Posterior vena cava (tissue), 2 donors: Measurements from ENCODE around the gene ARHGAP40. TPM values are rescaled to one million over a fixed set of nuclear protein-coding genes. Genes with fewer than 3 reads are reported as not detected.

Experiments
- DNase-seq: peaks from one replicate; pipeline ENCODE4 v3.0.0-alpha.2; 2020; ENCODE audit warnings: low spot score
- intact Hi-C, 2 donors: fragments of 100-400 bp; cut with DNase I; formaldehyde crosslinking; loops; one replicate each; pipeline versions ENCODE4 v1.14.1 to v1.14.2; 2022 to 2023
- long read RNA-seq, 2 donors: library from polyadenylated mRNA; unstranded; transcript quantifications; one replicate each; pipeline ENCODE4 v2.0.0, GENCODE V29; 2020 to 2021
- total RNA-seq, 2 donors: library from RNA; stranded (reverse); fragmentation: NEBNext Ultra II Directional; extraction: Animal tissue kit (Norgen Biotek cat#: 25700); gene quantifications; one replicate each; pipeline ENCODE4 v1.2.1, GENCODE V29; 2021
- donor health status: DM: yes; HTN: yes; CAD: no.
- donor health status: DM: yes; HTN: yes; CAD: no.

Gene ARHGAP40
- total RNA-seq: not detected
- long read RNA-seq, donor 1: 0 reads
- long read RNA-seq, donor 2: 0 reads

GRCh38 chr20:38601216-38602184, at the start of gene ARHGAP40:
Gene ARHGAP40, plus strand, starts transcription at chr20:38601809.
- intact Hi-C loops: no loop called here
- DNase-seq: no peak

- DNase-seq: no peak
- intact Hi-C loops: no loop called here
Measured at GRCh38 chr20:38554986-38555385, 46.6 kb upstream of the ARHGAP40 start.

DNA sequence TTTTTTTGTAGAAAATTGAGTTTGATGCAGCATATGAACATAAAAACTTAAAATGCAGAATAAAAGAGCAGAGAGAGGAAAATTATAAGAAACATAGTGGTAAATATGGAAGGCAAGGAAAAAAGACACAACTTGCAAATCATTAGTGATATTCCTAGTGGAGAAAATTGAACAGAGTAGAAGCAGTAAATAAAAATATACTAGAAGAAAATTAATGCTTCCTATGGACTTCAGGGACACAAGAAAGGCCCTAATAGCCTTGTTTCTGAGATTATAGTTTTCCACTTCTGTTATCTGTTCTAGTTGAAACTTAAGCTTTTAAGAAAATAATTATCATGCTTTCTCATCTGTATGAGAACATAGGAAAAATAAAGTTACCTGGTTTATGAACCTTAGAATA, 46.2 kb upstream of the ARHGAP40 start:
- intact Hi-C loops: no loop called here
- no peak for DNase-seq

DNA sequence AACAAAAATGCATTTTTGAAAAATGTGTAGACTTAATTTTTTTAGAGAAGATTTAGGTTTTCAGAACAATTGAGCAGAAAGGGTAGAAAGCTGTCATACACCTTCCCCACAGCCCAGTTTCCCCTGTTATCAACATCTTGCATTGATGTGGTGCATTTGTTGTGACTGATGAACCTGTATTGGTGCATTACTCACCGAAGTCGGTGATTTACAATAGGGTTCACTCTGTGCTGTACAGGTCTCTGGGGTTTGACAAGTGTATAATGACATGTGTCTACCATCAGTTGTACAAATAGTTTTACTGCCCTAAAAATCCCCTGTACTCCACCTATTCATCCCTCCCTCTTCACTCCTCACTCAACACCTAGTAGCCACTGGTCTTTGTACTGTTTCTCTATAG, 44.4 kb upstream of the ARHGAP40 start:
- DNase-seq: no peak
- intact Hi-C loops: no loop called here

- intact Hi-C loops: no loop called here
Measured at GRCh38 chr20:38558596-38559360, 42.8 kb upstream of the ARHGAP40 start.

GRCh38 chr20:38559764-38560163, 41.8 kb upstream of the ARHGAP40 start:
- no peak for DNase-seq
- intact Hi-C loops: no loop called here

More at GRCh38 chr20:38558596-38559360, 42.8 kb upstream of the ARHGAP40 start:
- DNase-seq: no peak

GRCh38 chr20:38563802-38564431, 37.7 kb upstream of the ARHGAP40 start:
- DNase-seq: no peak
- intact Hi-C loops: no loop called here

DNA sequence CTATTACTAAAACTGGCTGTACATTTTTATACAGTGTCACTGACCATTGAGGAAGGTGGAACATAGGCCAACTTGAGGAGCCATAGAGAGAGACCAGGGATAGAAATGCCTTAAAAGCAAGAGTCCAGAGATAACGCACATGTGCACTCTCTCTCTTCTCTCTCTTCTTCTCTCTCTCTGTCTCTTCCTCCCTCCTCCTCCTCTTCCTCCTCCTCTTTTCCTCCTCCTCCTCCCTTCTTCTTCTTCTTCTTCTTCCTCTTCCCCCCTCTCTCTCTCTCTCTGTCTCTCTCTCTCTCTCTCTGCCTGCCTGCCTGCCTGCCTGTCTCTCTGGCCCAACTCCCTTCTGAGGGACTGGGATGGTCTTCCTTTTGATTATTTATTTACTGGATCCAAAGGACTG, 36.9 kb upstream of the ARHGAP40 start:
- intact Hi-C loops: no loop called here
- DNase-seq: no peak

DNA sequence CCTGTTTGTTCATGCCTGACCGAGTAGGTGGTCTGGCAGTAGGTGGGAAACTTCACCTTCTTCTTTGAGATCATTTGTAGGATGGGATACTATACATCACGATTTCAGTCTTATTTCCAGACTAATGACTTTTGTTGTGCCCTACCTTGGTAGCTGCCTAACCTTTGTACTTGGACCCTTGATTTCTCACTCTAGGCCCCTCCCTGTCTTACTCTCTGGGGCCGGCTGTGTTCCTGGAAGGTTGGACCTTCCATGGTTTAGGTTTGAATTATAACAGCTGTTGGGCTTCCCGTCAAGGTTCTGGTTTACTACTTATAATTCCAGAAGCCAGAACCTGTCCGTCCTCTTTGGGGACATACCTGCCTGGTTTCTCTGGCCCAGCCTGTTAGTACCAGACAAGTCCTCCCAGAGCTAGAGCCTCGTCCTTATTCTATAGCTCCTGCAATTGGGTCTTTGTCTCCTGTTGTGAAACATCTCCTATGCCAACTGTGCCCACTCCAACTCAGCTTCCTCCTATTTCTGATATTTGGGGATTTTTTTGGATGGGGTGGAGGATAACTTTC, 35.5 kb upstream of the ARHGAP40 start:
- intact Hi-C loops: no loop called here
- DNase-seq: no peak

- DNase-seq: no peak
- intact Hi-C loops: no loop called here
Measured at GRCh38 chr20:38569747-38570525, 31.7 kb upstream of the ARHGAP40 start.

DNA sequence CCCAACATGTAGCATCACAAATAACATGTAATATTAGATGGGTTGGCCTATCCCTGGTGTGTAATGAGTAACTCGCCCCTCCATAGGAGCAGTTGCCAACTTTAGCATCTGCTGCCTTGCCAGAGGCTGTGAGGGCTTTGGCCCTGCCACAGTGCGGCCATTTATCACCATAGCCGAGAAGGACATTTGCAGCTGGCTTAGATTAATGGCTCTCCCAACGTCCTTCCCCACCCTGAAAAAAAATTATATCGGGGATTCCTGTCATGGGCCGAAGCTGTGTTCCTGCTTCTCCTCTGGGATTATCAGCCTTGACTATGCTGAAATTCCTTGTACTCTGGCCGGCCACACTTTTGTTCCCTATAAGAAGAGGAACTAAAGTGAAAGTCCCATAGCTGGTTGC, 28.2 kb upstream of the ARHGAP40 start:
- DNase-seq: no peak
- intact Hi-C loops: no loop called here

- no peak for DNase-seq
- intact Hi-C loops: no loop called here
Measured at GRCh38 chr20:38579219-38579910, 22.2 kb upstream of the ARHGAP40 start.

- no peak for DNase-seq
- intact Hi-C loops: no loop called here
Measured at GRCh38 chr20:38579921-38580320, 21.7 kb upstream of the ARHGAP40 start.

DNA sequence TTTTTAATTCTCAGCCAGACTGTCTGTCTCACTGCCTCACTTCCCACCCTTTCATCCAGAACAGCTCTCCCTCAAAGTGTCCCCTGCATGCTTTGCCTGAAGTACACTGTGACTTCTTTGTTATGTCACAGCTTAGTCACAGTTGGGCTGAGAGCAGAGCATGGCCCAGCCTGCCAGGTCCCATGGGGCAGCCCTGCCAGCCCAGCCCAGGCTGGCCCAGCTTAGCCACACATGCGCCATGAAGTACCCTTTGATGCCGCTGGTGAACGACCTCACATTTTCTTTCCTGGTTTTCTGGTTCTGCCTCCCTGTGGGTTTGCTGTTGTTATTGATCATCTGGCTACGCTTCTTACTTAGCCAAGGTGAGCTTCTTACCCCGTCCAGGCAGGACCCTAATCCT, 20.6 kb upstream of the ARHGAP40 start, which contains the start of gene ADIG:
TSS of gene ADIG (plus strand) at position 185 of the 400 bp plus-strand sequence. CDS start at position 239, 54 bp downstream.
- no peak for DNase-seq
- intact Hi-C loops: no loop called here

GRCh38 chr20:38581830-38582358, 19.7 kb upstream of the ARHGAP40 start:
- intact Hi-C loops: no loop called here
- DNase-seq: no peak

DNA sequence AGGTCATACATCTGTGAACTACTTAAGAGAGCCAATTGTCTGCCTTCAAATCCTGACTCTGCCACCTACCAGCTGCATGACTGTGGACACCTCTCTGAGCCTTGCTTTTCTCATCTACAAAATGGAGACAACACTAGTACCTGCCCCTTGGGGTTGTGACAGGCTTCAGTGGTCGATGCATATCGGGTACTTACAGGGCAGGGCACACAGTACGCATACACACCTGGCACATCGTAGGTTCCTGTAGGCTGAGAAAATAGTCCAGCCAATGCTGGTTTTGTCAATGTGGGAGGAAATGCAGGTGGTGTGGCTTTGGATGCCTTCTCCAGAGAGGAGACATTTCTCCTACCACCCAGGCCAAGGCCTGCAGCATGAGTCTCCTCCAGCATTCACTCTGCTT, 18.3 kb upstream of the ARHGAP40 start:
- intact Hi-C loops: no loop called here
- DNase-seq: no peak

DNA sequence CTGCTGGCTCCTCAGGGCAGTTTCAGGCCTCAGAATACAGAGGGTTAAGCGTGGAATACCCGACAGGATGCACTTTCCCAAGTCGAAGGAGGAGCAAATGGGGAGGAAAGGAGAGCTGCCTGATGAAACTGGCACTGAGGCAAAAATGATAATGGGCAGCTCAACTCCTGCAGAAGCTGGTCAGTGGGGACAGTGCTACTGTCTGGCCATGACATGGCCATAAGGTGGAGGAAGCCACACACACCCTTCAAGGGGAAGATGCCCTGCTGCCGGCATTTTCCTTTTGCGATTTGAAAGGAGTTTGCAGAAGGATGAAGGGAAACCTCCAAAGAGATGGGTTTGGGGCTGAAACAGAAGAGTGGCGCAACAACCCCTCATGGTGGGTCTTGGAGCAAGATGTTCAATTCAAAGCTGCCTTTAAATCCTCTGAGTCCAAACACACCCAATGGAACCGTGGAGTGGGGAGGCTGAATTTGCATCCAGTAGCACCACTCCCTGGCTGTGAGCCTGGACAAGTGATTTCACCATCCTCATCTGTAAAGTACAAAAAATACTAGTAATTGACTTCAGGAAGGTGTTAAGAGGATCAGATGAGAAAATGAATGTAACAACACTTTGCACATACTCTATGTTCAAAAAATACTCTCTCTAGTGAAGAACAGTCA, 17.4 kb upstream of the ARHGAP40 start:
- intact Hi-C loops: no loop called here
- DNase-seq: no peak
